Measurements from ENCODE around the gene HIF1A. TPM values are rescaled to one million over a fixed set of nuclear protein-coding genes. Genes with fewer than 3 reads are reported as not detected.
"Not testable (repeated sequence)": the region's sequence is repeated elsewhere in the genome, so short reads cannot be mapped to it uniquely, and the experiment has no call there.

Gene HIF1A
- total RNA-seq, 2 donors from 2014 or later: 81.2 to 89.1 TPM

DNA sequence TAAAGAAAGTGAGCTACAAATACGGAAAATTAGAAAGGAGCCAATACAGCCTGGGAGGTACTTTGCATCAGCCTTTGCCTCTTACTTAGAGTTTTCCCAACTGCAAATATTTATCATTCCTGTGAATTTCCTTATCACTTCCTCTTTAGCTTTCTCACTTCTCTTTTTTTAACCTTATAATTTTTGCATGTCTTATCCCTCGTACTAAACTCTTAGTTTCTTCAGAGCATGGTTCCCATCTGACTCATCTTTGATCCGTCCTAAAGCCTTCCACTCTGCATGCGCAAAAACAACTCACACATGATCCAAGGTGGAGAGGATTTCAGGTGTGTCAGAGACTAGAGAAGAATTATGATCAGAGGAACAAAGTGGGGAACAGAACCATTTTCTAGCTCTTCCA, 57.3 kb downstream of the HIF1A start:
- Histone ChIP-seq H3K27ac (peak overlapping the region; percentile 78 to 91), H3K4me1 (peaks cover 0 to 10% of the 10 kb centered on the region in 2 donors), H3K4me3 (no peak overlapping the region), H3K9me3 (no peaks in the 10 kb centered on the region), H3K36me3 (peaks cover 6% of the 10 kb centered on the region), H3K27me3 (no peaks in the 10 kb centered on the region)
- DNase-seq (ENCODE audit: low spot score): no peak
- TF ChIP-seq, protein P1, sequence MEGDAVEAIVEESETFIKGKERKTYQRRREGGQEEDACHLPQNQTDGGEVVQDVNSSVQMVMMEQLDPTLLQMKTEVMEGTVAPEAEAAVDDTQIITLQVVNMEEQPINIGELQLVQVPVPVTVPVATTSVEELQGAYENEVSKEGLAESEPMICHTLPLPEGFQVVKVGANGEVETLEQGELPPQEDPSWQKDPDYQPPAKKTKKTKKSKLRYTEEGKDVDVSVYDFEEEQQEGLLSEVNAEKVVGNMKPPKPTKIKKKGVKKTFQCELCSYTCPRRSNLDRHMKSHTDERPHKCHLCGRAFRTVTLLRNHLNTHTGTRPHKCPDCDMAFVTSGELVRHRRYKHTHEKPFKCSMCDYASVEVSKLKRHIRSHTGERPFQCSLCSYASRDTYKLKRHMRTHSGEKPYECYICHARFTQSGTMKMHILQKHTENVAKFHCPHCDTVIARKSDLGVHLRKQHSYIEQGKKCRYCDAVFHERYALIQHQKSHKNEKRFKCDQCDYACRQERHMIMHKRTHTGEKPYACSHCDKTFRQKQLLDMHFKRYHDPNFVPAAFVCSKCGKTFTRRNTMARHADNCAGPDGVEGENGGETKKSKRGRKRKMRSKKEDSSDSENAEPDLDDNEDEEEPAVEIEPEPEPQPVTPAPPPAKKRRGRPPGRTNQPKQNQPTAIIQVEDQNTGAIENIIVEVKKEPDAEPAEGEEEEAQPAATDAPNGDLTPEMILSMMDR (IDR thresholded peaks at IDR 0.05): no peak

DNA sequence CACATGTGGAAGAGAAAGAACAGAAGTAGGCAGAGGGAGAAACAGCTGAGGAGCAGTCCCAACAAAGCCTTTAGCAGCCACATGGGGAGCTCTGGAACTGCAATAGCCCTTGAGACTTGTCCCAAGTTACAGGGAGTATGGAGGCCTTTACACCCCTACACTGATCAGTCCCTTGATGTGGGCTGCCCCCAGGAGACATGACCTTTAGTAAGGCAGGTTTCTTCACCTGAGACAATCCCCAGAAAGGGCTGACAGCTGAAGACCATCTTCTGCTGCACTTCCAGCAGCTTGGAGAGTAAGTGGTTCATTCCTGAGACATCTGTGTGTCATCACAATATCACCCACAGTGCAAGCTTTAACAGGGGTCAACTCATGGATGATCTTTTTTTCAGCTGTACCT, 58.3 kb downstream of the HIF1A start:
- no peaks in the 10 kb centered on the region for H3K36me3 ChIP-seq
- DNase-seq (ENCODE audit: low spot score): no peak
- H3K9me3 ChIP-seq: no peaks in the 10 kb centered on the region
- no peak overlapping the region for H3K27ac ChIP-seq
- no peaks in the 10 kb centered on the region for H3K4me1 ChIP-seq
- TF ChIP-seq, protein P1 (IDR thresholded peaks at IDR 0.05): no peak
- H3K4me3 ChIP-seq: no peak overlapping the region
- no peaks in the 10 kb centered on the region for H3K27me3 ChIP-seq

DNA sequence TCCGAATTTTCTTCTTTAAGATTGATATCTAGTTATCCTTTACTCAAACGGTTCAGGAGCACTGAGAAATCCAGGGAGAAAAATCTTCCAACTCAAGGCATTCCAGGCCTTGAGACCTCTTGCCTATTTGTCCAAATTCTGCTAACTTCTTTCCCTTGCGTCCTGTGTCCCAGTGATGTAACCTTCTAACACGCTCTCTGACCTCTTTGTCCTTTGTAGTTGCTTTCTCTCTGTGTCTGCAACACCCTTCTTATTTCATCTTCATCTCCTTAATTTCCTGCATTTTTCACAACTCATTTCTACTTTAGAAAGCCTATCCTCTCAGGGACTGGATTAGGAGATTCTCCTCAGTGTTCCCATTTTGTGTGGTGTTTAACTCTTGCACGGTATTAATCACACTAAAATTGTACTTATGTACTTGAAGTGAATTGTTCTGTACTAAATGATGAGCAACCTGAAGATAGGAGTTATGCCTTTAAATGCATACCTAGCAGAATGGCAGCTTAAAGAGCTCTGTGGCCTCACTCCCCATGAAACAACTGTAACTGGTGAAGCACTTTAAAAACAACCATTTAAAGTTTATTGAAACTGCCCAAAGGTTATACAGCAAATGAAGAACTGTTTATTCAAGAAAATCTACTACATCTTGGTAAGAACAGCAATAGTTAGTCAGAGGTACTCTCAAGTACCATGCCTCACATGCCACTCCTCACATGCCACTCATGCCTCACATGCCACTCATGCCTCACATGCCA, 59.5 kb downstream of the HIF1A start:
- no peaks in the 10 kb centered on the region for H3K4me1 ChIP-seq
- H3K9me3 ChIP-seq: no peaks in the 10 kb centered on the region
- no peaks in the 10 kb centered on the region for H3K36me3 ChIP-seq
- H3K4me3 ChIP-seq: no peak overlapping the region
- H3K27me3 ChIP-seq: no peaks in the 10 kb centered on the region
- no peak for DNase-seq (ENCODE audit: low spot score)
- peak overlapping the region in 1 of 2 donors; percentile 7 for H3K27ac ChIP-seq
- TF ChIP-seq, protein P1 (IDR thresholded peaks at IDR 0.05): no peak

DNA sequence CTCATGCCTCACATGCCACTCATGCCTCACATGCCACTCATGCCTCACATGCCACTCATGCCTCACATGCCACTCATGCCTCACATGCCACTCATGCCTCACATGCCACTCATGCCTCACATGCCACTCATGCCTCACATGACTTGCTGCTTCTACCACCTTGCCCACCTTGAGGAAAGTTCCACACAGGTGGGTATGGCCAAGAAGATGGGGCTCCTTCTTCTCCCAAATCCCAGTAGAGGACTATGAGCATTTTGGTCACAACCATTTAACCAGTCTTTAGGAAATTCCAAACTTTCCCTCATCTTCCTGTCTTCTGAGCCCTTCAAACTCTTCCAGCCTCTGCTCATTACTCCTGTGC, 60.0 kb downstream of the HIF1A start:
- not testable (repeated sequence) for H3K4me1 ChIP-seq; H3K36me3 ChIP-seq; H3K27ac ChIP-seq; DNase-seq (ENCODE audit: low spot score); H3K4me3 ChIP-seq; H3K9me3 ChIP-seq; H3K27me3 ChIP-seq

DNA sequence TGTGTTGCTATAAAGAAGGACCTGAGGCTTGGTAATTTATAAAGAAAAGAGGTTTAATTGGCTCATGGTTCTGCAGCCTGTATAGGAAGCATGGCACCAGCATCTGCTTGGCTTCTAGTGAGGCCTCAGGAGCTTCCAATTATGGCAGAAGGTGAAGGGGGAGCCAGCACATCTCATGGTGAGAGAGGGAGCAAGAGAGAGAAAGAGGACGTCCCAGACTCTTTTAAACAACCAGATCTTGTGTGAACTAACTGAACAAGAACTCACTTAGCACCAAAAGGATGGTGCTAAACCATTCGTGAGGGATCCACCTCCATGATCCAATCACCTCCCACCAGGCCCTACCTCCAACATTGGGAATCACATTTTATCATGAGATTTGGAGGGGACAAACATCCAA, 60.8 kb downstream of the HIF1A start:
- Histone ChIP-seq H3K36me3 (no peaks in the 10 kb centered on the region), H3K9me3 (no peaks in the 10 kb centered on the region), H3K27me3 (no peaks in the 10 kb centered on the region), H3K4me1 (no peaks in the 10 kb centered on the region), H3K27ac (no peak overlapping the region), H3K4me3 (no peak overlapping the region)
- DNase-seq (ENCODE audit: low spot score): no peak
- TF ChIP-seq, protein P1 (IDR thresholded peaks at IDR 0.05): no peak

DNA sequence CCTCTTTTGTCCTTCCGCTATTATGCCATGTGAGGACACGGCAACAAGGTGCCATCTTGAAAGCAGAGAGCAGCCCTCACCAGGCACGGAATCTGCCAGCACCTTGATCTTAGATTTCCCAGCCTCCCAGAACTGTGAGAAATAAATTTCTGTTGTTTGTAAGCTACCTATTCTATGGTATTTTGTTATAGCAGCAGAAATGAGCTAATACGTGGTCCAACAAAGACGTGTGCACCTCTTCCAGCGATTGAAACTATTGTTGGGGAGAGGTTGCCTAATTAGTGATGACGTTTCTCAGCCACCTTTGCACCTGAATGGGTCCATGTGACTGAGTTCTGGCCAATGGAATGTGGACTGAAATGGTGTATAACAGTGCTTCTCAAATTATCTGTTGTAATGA, 64.6 kb downstream of the HIF1A start:
- H3K36me3 ChIP-seq: no peaks in the 10 kb centered on the region
- no peak overlapping the region for H3K4me3 ChIP-seq
- no peak for DNase-seq (ENCODE audit: low spot score)
- TF ChIP-seq, protein P1 (IDR thresholded peaks at IDR 0.05): no peak
- no peaks in the 10 kb centered on the region for H3K9me3 ChIP-seq
- no peak overlapping the region for H3K27ac ChIP-seq
- H3K4me1 ChIP-seq: peaks cover 0 to 16% of the 10 kb centered on the region in 2 donors
- no peaks in the 10 kb centered on the region for H3K27me3 ChIP-seq

Measured in right atrium auricular region (tissue), 2 donors.